ENCODE measurements around the gene PCMTD2.

Gene PCMTD2

GRCh38 chr20:64255361-64256281, at the start of gene PCMTD2:
TSS of gene PCMTD2 (plus strand) at chr20:64255748. CDS start at chr20:64259966, 4,218 bp downstream.
- Histone ChIP-seq H3K4me1 (ENCODE audit: insufficient read depth, low read length, severe bottlenecking) (peaks cover 43% of the 10 kb centered on the region), H3K27ac (ENCODE audit: low read depth, low read length, poor library complexity, severe bottlenecking) (peak within 1 kb of the TSS; percentile 30), H4K20me1 (ENCODE audit: insufficient read depth, low read length) (no peaks in the 10 kb centered on the region)

GRCh38 chr20:64206614-64207013, 48.9 kb upstream of the PCMTD2 start:
- Histone ChIP-seq H3K4me1 (ENCODE audit: insufficient read depth, low read length, severe bottlenecking) (peaks cover 5% of the 10 kb centered on the region), H3K27ac (ENCODE audit: low read depth, low read length, poor library complexity, severe bottlenecking) (no peak overlapping the region), H3K27me3 (ENCODE audit: insufficient read depth, low read length) (peaks cover 5% of the 10 kb centered on the region; the same call in 1 of the 2 replicates), H4K20me1 (ENCODE audit: insufficient read depth, low read length) (no peaks in the 10 kb centered on the region), H3K9me3 (ENCODE audit: low read length) (no peaks in the 10 kb centered on the region), H3K4me2 (ENCODE audit: low read length) (no peak overlapping the region), H3F3A (ENCODE audit: insufficient read depth, low read length) (no peaks in the 10 kb centered on the region), H3K9me2 (ENCODE audit: low read depth, low read length) (no peaks in the 10 kb centered on the region), H3K79me2 (ENCODE audit: insufficient read depth, low read length) (no peaks in the 10 kb centered on the region), H3K4me3 (ENCODE audit: low read depth, low read length, poor library complexity, severe bottlenecking) (no peak overlapping the region), H2AFZ (ENCODE audit: low read length) (no peak overlapping the region), H3K36me3 (ENCODE audit: insufficient read depth, low read length) (no peaks in the 10 kb centered on the region), H3K9ac (ENCODE audit: low read length) (no peak overlapping the region)
- TF ChIP-seq CTCF (IDR thresholded peaks at IDR 0.05; ENCODE audit: low read length) (no peak), EZH2 (IDR thresholded peaks at IDR 0.05; ENCODE audit: borderline replicate concordance, low read length) (no peak)

More at GRCh38 chr20:64255361-64256281, at the start of gene PCMTD2:
- Histone ChIP-seq H2AFZ (ENCODE audit: low read length) (peak within 1 kb of the TSS; percentile 51; the same call in 1 of the 2 replicates), H3K27me3 (ENCODE audit: insufficient read depth, low read length) (no peaks in the 10 kb centered on the region), H3K4me3 (ENCODE audit: low read depth, low read length, poor library complexity, severe bottlenecking) (peak within 1 kb of the TSS; percentile 82), H3K79me2 (ENCODE audit: insufficient read depth, low read length) (peaks cover 10% of the 10 kb centered on the region; the same call in 1 of the 2 replicates), H3F3A (ENCODE audit: insufficient read depth, low read length) (no peaks in the 10 kb centered on the region), H3K9me2 (ENCODE audit: low read depth, low read length) (no peaks in the 10 kb centered on the region), H3K4me2 (ENCODE audit: low read length) (peak within 1 kb of the TSS; percentile 91), H3K36me3 (ENCODE audit: insufficient read depth, low read length) (no peaks in the 10 kb centered on the region; the same call in 1 of the 2 replicates), H3K9ac (ENCODE audit: low read length) (peak within 1 kb of the TSS; percentile 90), H3K9me3 (ENCODE audit: low read length) (no peaks in the 10 kb centered on the region)
- TF ChIP-seq CTCF (IDR thresholded peaks at IDR 0.05; ENCODE audit: low read length) (peak; percentile 18; the same call in 1 of the 2 replicates), EZH2 (IDR thresholded peaks at IDR 0.05; ENCODE audit: borderline replicate concordance, low read length) (no peak)

GRCh38 chr20:64207641-64208590, 47.6 kb upstream of the PCMTD2 start:
- Histone ChIP-seq H3K9me3 (ENCODE audit: low read length) (no peaks in the 10 kb centered on the region), H3F3A (ENCODE audit: insufficient read depth, low read length) (no peaks in the 10 kb centered on the region), H2AFZ (ENCODE audit: low read length) (no peak overlapping the region), H3K9me2 (ENCODE audit: low read depth, low read length) (no peaks in the 10 kb centered on the region), H3K27ac (ENCODE audit: low read depth, low read length, poor library complexity, severe bottlenecking) (no peak overlapping the region), H3K4me3 (ENCODE audit: low read depth, low read length, poor library complexity, severe bottlenecking) (peak overlapping the region; percentile 58), H3K9ac (ENCODE audit: low read length) (peak overlapping the region; percentile 11; the same call in 1 of the 2 replicates), H3K27me3 (ENCODE audit: insufficient read depth, low read length) (peaks cover 5% of the 10 kb centered on the region; the same call in 1 of the 2 replicates), H3K4me1 (ENCODE audit: insufficient read depth, low read length, severe bottlenecking) (peaks cover 8% of the 10 kb centered on the region), H3K4me2 (ENCODE audit: low read length) (peak overlapping the region; percentile 43), H4K20me1 (ENCODE audit: insufficient read depth, low read length) (no peaks in the 10 kb centered on the region), H3K79me2 (ENCODE audit: insufficient read depth, low read length) (no peaks in the 10 kb centered on the region), H3K36me3 (ENCODE audit: insufficient read depth, low read length) (no peaks in the 10 kb centered on the region)
- TF ChIP-seq EZH2 (IDR thresholded peaks at IDR 0.05; ENCODE audit: borderline replicate concordance, low read length) (no peak), CTCF (IDR thresholded peaks at IDR 0.05; ENCODE audit: low read length) (no peak)
